GM12892 (cell line): Measurements from ENCODE around the gene SFI1.

Experiments
- POLR2A ChIP-seq: IDR thresholded peaks from 2 replicates; pipeline ENCODE4 v1.6.1; 2011; ENCODE audit warnings: low read depth, low read length, control low read depth
- POLR2AphosphoS5 ChIP-seq: IDR thresholded peaks from 2 replicates; pipeline ENCODE4 v1.6.1; 2011; ENCODE audit warnings: low read depth, low read length, control low read depth

DNA sequence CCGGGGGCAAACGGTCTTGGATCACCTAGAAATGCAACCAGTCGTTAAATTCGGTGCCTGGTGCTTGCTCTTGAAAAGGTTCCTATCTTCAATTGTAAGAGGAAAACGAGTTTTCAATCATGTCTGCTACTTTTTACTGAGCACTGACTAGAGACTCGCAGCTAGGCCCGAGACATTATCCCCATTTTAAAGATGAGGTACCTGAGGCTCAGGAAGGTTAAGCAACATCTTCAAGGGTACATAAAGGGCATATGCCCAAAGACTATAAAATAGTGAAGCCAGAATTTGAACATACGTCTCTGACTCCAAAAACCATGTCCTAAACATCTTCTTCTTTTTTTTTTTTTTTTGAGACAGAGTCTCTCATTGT lies 166.3 kb downstream of the SFI1 start:
- TF ChIP-seq POLR2AphosphoS5: no peak
- TF ChIP-seq POLR2A: no peak
